Right atrium auricular region (tissue), 2 donors: ENCODE measurements around the gene DHX8. TPM values are rescaled to one million over a fixed set of nuclear protein-coding genes. Genes with fewer than 3 reads are reported as not detected.

Experiments
- DNase-seq: peaks from one replicate; pipeline ENCODE4 v3.0.0-alpha.2; 2019; ENCODE audit warnings: low spot score
- H3K27ac ChIP-seq, 2 donors: fragments of 200-600 bp; sonication (generic); 1 replicate in 1 of 2; 2 replicates in 1 of 2; pipeline ENCODE4 v1.5.1; 2016 to 2019
- H3K27me3 ChIP-seq, 2 donors: fragments of 200-600 bp; sonication (generic); one replicate each; pipeline versions ENCODE4 v1.5.1 to v1.6.0; 2017 to 2019
- H3K36me3 ChIP-seq: fragments of 200-600 bp; sonication (generic); one replicate; pipeline ENCODE4 v1.5.1; 2016
- H3K4me1 ChIP-seq, 2 donors: fragments of 200-600 bp; sonication (generic); one replicate each; pipeline versions ENCODE4 v1.5.1 to v1.6.0; 2017 to 2019
- H3K4me3 ChIP-seq, 2 donors: fragments of 200-600 bp; sonication (generic); 1 replicate in 1 of 2; 2 replicates in 1 of 2; pipeline ENCODE4 v1.5.1; 2017 to 2019; ENCODE audit warnings: mild to moderate bottlenecking in 1 of 2, moderate library complexity in 1 of 2
- H3K9me3 ChIP-seq, 2 donors: fragments of 200-600 bp; sonication (generic); one replicate each; pipeline ENCODE4 v1.5.1; 2019
- total RNA-seq, 2 donors: library from RNA; depleted of rRNA; stranded (reverse); fragments of >200 nt; gene quantifications; one replicate each; pipeline ENCODE4 v1.1.0, GENCODE V29; 2016
- TF ChIP-seq, protein P1 (sequence below), 2 donors: fragments of 200-600 bp; sonication (generic); IDR thresholded peaks; one replicate each; pipeline ENCODE4 v1.5.1; 2019; ENCODE audit warnings: antibody characterized with exemption in 2 of 2

DHX8 gene
- total RNA-seq, result 10 to 100 TPM; 18.5 to 26.1 TPM

GRCh38 chr17:43483674-43484551, at the start of gene DHX8:
DHX8 (plus strand) TSS chr17:43483975; CDS start chr17:43484038, 63 bp downstream.
- Histone ChIP-seq H3K27ac (peak within 1 kb of the TSS; percentile 81 to 82), H3K4me3 (peak within 1 kb of the TSS; percentile 73 to 80), H3K27me3 (no peaks in the 10 kb centered on the region), H3K36me3 (no peaks in the 10 kb centered on the region), H3K4me1 (peaks cover 0 to 32% of the 10 kb centered on the region in 2 donors), H3K9me3 (no peaks in the 10 kb centered on the region)
- TF ChIP-seq, protein P1, sequence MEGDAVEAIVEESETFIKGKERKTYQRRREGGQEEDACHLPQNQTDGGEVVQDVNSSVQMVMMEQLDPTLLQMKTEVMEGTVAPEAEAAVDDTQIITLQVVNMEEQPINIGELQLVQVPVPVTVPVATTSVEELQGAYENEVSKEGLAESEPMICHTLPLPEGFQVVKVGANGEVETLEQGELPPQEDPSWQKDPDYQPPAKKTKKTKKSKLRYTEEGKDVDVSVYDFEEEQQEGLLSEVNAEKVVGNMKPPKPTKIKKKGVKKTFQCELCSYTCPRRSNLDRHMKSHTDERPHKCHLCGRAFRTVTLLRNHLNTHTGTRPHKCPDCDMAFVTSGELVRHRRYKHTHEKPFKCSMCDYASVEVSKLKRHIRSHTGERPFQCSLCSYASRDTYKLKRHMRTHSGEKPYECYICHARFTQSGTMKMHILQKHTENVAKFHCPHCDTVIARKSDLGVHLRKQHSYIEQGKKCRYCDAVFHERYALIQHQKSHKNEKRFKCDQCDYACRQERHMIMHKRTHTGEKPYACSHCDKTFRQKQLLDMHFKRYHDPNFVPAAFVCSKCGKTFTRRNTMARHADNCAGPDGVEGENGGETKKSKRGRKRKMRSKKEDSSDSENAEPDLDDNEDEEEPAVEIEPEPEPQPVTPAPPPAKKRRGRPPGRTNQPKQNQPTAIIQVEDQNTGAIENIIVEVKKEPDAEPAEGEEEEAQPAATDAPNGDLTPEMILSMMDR (IDR thresholded peaks at IDR 0.05), result peak; percentile 99 to 100
- DNase-seq, result peak; percentile 98

- Histone ChIP-seq H3K36me3 (no peaks in the 10 kb centered on the region), H3K27me3 (no peaks in the 10 kb centered on the region), H3K4me3 (no peak overlapping the region), H3K9me3 (no peaks in the 10 kb centered on the region), H3K27ac (no peak overlapping the region), H3K4me1 (peaks cover 0 to 16% of the 10 kb centered on the region in 2 donors)
- TF ChIP-seq, protein P1 (IDR thresholded peaks at IDR 0.05), result no peak
- no peak for DNase-seq
These were observed 48.9 kb upstream of the DHX8 start for GRCh38 chr17:43434902-43435319.

DNA sequence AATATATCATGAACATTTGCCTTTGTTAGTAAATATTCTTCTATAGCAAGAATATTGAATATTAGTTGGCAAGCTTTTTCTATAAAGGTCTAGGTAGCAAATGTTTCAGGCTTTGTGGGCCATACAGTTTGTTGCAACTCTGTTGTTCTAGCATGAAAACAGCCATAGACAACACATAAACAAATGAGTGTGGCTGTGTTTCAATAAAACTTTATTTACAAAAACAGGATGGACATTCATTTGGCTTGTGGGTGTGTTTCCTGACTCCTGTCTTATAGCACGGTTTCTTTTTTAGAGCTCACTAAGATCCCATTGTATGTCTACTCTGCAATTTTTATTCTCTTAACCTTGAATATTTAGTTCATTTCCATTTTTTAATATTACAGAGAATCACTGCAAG, 46.0 kb upstream of the DHX8 start:
- no peaks in the 10 kb centered on the region for H3K4me1 ChIP-seq
- H3K4me3 ChIP-seq, result no peak overlapping the region
- no peak for DNase-seq
- H3K27me3 ChIP-seq, result no peaks in the 10 kb centered on the region
- no peaks in the 10 kb centered on the region for H3K36me3 ChIP-seq
- no peak overlapping the region for H3K27ac ChIP-seq
- TF ChIP-seq, protein P1 (IDR thresholded peaks at IDR 0.05), result no peak
- H3K9me3 ChIP-seq, result no peaks in the 10 kb centered on the region

DNA sequence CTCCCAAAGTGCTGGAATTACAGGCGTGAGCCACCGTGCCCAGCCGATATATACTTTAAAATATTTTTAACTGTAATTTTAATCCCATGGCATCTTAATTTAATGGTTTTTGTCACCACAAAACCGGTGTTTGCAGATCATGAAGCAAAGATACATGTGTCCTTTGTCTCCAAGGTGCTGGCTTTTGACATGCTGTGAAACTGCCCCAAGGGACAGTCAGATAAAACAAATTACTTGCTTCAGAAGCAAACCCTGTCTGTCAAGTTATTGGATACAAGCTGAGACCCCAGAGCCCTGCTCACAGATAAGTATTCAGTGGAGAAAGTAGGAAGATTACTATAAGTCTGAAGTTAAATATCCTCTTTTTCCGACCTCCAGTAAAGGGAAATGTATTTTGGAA, 45.1 kb upstream of the DHX8 start:
- TF ChIP-seq, protein P1 (IDR thresholded peaks at IDR 0.05), result no peak
- Histone ChIP-seq H3K27me3 (no peaks in the 10 kb centered on the region), H3K27ac (no peak overlapping the region), H3K4me3 (no peak overlapping the region), H3K4me1 (no peaks in the 10 kb centered on the region), H3K36me3 (no peaks in the 10 kb centered on the region), H3K9me3 (no peaks in the 10 kb centered on the region)
- no peak for DNase-seq

GRCh38 chr17:43439041-43439440, 44.7 kb upstream of the DHX8 start:
- no peak overlapping the region for H3K27ac ChIP-seq
- H3K36me3 ChIP-seq, result no peaks in the 10 kb centered on the region
- H3K9me3 ChIP-seq, result no peaks in the 10 kb centered on the region
- no peaks in the 10 kb centered on the region for H3K4me1 ChIP-seq
- H3K4me3 ChIP-seq, result no peak overlapping the region
- TF ChIP-seq, protein P1 (IDR thresholded peaks at IDR 0.05), result no peak
- H3K27me3 ChIP-seq, result no peaks in the 10 kb centered on the region
- no peak for DNase-seq
